NCI-H1048 (cell line): ENCODE data around the gene VAMP5.
"Not testable (repeated sequence)": the region's sequence is repeated elsewhere in the genome, so short reads cannot be mapped to it uniquely, and the experiment has no call there.

Experiments used
- DNase-seq: peaks from one replicate; lab custom pipeline; 2025; lab: John Stamatoyannopoulos, UW

VAMP5 gene

DNA sequence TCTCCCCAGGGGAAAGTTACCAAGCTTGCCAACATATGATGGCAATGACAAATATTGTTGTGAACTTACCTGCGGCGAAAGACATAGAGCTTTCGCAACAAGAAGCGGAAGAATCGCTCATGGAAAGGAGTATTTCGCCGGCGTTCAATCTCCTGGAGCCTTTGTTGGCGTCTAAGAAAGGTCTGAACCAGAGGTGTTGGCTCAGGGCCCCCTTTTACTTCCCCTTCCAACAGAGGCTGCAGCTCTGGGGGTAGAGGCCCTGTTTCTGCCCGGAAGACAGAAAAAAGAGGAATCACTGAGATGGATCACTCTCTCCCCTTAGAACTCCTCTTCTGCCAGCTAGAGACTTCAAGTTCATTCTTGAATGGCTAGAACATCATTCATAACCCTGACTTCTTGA is 33.7 kb upstream of the VAMP5 start:
- no peak for DNase-seq

DNA sequence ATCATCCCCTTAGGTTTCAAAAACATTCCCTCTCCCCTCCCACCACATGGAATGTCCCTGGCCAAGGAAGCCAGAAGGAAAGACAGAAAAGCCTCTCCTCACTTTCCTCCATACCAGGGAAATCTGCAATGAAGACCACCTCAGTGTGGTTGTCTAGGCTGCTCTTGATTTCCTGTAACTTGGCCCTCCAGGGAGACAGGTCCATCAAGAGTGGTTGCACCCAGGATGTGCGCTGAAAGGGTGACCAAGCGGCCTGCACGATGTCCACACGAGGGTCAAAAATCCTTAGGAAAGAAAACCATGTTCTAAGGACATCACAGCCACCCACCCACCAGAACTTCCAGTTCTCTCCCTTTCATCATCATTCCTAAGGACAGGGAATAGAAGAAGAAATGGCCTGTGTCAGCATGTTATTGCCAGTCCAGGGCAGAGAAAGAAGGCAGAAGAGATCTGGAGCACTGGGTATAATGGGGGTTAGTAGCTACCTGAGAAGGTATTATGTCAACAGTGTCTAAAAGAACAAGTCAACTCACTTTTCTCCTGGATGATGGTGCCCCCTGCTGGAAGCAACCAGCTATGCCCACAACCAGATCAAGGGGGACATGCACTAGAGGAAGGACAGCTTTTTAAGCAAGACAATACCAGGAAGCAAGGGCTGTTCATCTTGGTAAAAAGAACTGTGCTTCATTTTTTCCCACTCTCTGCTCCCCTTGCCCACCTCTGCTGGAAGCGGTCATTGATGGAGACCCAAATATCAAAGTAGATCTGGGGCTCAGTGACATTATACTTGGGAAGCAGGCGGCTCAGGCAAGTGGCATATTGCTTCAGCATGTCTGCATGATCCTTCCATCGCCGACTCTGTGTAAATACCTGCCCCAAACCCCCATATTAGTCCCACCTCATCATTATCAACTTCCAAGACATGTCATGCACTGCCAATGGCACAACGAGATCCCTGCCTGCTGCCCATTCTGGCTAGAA is 32.2 kb upstream of the VAMP5 start:
- peak; percentile 33 for DNase-seq

DNA sequence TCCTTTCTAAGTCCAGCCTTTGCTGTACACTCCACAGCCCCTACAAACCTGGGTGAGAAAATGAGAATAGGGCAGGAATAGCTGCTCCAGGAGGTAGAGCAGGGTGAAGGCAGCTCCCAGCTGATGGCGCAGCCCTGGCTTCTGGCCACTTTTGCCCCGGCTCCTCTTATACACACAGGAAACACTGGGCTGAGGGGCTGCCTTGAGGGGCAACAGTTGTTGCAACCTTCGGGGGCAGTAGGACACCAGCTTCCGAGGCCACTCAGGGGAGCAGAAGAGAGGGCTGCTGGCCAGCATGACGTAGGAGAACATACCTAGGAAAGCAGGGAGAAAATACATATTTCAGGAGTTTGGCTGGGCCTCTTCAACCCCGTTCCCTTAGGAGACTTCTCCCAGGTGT is 31.0 kb upstream of the VAMP5 start:
- no peak for DNase-seq

DNA sequence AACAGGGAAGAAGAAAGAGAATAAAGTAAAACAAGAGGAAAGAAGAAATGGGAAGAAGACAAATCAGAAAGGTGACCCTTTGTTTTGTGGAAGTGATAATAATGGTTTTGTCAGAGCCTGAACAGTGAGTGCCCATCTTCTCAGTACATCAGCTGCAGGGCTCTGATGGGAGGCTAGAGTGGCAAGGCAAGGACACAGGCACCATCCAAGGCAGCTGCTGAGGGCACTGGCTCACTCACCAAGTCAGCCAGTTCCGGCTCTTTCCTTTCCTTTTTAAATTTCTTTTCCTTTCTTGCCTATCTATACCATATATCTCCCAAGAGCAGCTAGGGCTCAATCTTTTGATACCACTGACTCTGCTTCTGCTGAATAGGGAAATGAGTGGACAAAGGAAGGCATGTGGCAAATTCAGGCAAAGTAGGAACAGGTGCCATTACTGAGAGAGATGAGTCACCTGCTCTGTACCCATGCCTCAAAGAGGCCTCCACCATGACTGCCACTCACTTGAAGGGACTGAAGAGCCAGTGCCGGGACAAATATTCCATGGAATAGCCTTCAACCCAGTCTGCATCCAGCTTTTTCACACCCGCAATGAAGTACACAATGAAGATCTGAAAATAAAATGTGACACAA is 29.1 kb upstream of the VAMP5 start:
- no peak for DNase-seq

DNA sequence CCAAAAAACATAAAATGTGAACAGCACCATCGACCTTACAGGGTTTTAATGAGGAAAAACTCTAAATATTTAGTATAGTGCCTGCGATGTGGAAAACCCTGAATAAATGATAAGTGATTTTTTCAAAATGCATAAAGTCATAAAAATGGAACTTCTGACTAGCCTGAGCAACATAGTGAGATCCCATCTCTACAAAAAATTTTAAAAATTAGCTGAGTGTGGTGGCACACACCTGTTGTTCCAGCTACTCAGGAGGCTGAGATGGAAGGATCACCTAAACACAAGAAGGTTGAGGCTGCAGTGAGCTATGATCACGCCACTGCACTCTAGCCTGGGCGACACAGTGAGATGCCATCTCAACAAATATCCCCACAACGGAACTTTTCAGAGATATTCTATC is 27.1 kb upstream of the VAMP5 start:
- no peak for DNase-seq

DNA sequence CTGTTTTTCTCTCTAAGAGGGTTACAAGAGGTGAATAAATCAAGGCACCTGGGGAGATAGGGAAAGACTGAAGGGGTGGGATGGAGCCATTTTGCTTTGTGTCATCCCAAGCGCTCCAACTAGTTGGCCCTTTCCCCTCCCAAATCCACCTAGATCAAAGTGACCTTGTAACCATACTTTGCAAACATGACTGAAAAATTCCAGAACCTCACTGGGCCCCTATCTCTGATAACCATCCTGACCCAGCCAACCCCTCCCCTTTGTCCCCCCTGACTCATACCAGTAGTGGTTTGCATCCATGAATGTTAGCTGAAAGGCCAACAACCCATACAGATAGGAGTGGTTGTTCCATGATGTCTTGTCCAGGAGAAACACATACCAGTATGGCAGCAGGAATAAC is 26.1 kb upstream of the VAMP5 start:
- DNase-seq = no peak

DNA sequence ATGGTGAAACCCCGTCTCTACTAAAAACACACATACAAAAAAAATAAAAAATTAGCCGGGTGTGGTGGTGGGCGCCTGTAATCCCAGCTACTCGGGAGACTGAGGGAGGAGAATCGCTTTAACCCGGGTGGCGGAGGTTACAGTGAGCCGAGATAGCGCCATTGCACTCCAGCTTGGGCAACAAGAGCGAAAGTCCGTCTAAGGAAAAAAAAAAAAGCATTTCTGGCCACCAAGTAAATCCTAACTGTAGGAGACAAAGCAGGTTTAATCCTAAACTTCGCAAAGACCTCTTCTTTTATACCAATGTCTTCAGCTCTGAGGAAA is 23.9 kb upstream of the VAMP5 start:
- DNase-seq = not testable (repeated sequence)

DNA sequence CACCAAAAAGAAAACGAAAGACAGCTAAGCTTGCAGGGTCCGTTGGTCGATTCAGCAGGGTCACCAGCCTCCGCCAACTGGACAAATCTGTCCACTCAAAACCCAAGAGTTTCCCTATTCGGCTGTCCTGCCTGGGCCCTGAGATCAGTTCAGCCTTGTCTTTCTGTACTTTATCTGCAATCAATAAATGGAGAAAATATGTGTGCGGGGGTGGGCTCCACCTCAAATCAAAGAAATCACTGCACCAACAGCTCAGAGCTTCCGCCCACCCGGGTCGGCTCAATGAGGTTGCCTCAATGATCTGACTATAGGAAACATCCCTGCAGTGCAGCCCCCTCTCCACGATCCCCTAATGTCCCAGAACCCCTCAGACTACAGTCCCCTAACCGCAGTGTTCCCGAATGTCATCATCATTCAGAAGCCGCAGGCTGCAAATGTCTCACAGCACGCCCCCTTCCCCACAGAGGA is 23.4 kb upstream of the VAMP5 start:
- DNase-seq = no peak

DNA sequence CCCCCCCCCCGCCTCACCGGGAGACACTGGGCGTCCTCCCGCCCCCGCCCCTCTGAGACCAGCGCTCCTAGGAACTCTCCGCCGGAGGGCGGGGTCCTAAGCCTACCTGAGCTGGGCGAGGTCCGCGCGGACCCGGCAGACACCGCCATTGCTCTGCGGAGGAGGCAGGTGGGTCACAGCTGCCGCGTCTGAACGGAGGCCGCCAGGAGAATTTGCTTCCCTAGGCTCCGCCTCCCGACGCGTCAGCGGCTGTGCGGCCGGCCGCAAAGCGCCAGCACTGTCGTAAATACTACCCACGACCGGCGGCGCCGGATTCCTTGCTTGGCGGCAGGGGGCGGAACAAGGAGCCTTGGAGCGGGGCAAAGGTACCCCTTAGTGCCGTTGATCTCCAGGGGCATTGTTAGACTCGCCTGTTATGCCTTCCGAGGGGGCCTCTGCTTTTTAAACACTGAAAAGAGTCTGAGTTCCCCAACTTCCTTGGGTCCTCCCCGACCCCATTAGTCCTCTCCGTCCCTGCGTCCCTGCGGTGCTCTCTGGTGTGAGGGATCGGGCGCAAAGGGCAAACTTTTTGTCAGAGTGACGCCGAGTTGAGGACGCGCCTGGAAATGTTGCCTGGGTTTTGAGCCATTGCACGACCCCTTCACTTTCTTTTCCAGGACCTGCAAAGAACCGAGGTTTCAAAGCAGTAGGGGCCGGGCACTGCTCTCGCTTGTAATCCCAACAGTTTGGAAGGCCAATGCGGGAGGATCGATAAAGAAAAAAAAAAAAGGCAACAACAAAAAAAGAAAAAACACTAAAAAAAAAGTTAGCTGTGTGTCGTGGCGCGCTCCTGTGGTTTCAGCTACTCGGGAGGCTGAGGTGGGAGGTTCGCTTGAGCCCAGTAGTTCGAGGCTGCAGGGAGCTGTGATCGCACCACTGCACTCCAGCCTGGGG is 22.7 kb upstream of the VAMP5 start, which contains the start of gene GGCX:
TSS of gene GGCX (minus strand) at position 214 of the 933 bp plus-strand sequence. CDS start at position 149, 65 bp downstream.
- DNase-seq = peak; percentile 87

DNA sequence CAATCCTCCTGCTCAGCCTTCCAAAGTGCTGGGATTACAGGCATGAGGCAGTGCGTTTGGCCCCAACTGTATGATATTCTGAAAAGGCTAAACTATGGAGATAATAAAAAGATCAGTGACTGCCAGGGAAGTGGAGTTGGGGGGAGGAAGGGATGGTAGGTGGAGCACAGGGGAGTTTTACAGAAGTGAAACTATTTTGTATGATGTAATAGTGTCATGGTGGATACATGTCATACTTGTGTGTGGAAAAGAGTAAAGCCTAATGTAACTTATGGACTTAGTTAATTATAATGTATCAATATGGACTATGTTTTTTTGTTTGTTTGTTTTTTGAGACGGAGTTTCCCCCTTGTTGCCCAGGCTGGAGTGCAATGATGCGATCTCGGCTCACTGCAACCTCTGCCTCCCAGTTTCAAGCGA is 20.1 kb upstream of the VAMP5 start:
- DNase-seq = no peak

DNA sequence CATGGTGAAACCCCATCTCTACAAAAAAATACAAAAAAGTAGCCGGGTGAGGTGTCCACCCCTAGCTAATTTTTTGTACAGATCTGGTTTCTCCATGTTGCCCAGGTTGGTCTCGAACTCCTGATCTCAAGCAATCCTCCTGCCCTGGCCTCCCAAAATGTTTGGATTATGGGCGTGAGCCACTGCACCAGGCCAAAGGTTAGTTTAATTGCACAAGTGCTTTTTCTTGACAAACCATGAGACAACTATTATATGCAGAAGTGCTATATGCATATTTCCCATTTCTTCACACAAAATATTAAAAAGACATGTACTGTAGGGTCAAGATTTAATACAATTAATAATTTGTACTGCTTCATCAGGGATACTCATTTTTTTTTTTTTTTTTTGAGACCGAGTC is 18.0 kb upstream of the VAMP5 start:
- DNase-seq = no peak

DNA sequence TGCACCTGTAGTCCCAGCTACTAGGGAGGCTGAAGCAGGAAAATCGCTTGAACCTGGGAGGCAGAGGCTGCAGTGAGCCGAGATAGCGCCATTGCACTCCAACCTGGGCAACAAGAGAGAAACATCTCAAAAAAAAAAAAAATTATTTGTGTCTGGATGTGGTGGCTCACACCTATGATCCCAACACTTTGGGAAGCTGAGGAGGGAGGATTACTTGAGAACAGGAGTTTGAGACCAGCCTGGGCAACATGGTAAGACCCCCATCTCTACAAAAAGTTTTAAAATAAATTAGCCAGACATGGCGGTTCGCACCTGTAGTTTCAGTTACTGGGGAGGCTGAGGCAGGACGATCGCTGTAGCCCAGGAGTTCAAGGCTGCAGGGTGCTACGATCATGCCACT is 8.5 kb upstream of the VAMP5 start:
- no peak for DNase-seq

DNA sequence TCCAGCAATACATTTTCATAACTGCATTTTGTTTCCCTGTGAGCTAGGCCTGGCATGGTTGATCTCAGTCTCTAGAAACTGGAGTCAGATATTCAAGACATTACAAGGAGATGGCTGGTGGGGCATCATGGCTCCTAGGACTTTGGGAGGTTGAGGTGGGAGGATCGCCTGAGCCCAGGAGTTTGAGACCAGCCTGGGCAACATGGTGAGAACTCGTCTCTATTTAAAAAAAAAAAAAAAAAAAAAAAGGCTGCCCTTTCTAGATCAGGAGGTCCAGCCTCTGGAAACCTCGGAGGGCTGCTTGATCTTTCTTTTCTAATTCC is 7.2 kb upstream of the VAMP5 start:
- DNase-seq = no peak

DNA sequence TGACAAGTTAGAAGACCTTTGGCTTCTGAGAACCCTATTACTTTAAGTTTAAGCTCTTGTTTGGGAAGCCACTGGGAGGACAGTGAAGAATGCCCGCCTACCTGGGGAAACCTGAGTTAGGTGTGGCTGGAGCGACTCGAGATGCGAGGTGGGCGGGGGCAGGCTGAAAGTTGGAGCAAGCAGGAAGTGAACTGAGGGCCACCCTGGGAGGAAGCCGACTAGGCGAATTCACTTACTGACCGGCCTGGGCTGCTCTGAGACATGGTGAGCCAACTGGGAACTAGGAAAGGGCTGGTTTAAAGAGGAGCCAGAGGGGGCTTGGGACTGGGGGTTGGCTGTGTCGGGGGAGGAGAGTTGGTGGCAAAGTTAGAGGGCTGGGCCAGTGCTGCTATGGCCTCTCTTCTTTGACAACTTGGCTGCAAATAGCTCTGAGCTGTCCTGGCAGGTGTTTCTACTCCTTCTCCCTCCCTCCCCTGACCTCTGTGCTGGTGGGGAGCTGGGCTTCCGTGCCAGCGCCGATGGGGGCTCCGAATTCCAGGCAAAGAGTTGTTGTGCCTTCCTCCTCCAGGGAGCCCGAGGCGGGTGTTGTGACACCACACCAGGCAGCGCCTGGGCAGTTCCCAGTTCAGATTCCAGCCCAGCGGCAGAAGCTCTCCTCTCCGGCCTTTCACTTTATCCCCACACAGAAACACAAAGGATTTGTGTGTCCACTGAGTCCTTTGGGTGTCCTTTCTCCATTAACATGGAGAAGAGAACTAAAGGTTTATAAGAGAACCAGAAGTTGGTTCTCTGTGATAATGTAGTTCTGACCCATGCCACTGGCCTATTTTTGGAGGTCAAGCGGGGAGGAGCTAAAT is 6.6 kb upstream of the VAMP5 start, which contains the start of gene VAMP8:
TSS of gene VAMP8 (plus strand) at position 201 of the 857 bp plus-strand sequence. CDS start at position 262, 61 bp downstream.
- no peak for DNase-seq

DNA sequence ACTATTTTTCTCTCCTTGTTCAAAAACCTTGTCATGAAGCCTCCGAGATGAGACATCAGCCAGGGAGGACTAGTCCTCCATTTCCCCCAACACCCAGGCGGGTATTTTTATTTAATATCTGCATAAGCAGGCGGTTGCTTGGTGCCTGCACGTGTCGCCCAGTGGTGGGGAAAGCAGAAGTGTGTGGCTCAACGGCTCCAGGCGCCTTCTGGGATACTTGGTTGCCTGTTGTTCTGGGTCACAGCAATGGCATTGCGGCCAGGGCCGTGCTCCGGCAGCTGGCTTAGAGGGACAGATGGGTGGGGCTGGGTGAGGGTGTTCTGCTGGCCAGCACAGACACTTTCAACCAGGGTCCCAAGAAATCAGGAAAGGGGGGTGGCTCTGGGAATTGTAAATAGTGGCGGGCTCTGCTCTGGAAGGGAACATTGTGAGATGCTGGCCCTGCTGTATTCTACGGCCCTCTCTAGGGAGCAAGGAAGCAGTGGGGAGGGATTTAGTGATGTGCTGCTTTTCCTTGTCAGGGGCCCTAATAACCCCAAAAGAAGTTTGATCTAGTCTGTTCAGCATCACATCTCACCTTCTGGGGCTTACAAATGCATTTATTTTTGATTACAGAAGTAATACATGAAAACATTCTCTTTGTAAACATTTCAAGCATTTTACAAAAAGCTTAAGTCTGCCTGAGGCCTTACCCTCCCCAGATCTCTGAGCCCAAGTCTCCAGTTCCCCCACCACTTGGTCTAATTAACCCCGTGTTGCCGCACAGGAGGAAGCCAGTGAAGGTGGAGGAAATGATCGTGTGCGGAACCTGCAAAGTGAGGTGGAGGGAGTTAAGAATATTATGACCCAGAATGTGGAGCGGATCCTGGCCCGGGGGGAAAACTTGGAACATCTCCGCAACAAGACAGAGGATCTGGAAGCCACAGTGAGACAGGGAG is 5.7 kb upstream of the VAMP5 start:
- no peak for DNase-seq

DNA sequence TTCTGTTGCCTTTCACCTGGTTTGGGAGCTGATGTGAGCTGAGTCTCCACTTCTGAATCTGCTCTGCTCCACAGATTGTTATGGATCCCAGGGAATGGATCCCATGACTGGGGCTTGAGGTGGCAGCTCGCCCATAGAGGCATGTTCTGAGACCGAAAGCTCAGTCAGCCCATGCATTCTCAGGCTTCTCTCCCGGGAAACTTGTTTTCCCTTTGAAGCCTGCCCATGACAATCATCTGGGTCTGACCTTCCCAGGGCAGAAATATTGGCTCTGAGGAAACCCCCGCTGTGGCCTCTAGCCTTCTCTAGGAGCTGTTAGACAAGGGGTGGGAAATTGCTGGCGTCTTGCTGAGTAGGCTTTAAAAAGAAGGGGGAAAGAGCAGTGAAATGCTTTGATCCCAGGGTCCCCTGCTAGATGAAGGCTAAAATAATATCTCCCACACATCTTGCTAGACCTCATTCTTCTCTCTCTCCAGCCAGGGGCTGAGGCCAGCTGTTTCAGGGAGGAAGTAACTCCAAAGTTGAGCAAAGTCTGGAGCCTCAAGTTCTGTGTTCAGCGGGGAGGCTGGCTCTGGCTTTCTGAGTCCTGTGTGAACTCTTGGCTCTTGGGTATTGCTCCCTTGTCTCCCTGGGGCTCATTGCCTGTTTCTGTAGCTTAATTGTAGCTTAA is 4.8 kb upstream of the VAMP5 start:
- DNase-seq = no peak

DNA sequence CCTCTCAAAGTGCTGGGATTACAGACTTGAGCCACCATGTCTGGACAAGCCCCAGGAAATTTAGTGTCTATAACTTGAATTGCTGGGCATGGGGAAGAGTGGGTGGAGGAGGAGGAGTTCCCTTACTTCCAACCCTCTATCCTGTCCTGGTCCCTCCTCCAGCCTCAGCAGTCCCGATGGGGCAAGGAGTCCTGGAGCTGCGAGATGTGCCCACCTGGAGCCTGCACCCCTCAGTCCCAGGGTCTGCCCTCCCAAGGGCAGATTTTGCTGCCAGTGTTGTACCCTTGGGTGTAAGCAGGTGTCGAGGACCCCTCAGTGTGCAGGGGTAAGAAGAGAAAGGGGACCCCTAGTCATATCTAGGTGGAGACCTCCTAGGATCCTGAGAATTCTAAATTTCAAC is 4.0 kb upstream of the VAMP5 start:
- DNase-seq = no peak

DNA sequence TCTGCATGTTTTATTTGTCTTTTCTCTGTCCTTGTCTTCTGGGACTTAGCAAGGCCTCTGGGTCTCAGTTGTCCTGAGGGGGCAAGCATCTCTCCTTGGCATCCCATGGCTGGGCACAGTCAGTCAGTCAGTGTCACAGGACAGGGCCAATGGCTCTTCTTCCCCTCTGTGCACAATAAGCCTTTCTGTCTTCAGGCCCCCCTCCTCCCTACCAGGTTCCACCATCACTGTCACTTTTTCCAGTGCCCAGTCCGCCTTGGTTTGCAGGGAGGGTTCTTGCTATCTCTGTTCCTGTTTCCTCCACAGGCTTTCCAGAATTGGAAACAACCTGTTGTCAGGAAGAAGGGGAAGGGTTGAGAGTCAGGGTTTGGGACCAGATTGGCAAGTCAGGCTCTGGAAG is 1.7 kb upstream of the VAMP5 start:
- DNase-seq = no peak

DNA sequence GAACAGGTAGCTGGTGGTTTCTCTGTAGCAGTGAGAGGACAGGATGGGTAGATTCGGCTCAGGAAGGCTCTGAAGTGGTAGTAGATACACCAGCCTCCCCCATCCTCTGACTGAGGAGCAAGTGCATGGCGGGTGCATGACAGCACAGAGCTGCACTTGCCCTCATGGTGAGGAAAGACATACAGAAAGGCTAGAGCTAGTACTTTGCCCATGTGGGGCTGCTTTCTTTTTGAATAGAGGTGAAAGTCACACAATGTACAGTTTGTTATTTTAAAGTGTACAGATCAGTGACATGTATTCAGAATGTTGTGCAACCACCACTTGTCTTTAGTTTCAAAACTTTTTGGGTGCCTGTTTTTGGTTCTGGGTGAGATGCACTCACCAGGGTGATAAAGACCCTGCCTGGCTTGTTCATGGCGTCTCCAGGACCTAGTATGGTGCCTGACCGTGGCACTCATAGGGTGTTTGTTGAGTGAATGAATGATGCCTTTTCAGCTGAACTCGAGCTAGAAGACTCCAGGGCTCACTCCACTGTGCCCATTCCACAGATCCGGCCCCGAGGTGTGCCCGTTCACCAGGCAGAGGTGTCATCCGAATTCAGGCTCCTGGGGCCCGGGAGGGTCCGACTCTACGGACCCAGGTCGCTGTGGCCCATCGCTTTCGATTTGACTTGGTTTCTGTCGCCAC is 421 bp upstream of the VAMP5 start:
- no peak for DNase-seq
